Stimulated activated CD4-positive, alpha-beta T cell treated with anti-CD3 and anti-CD28 coated beads, Interleukin-15, amount 100 ng/mL, for 48 hours (primary cell): Measurements from ENCODE around the gene CISTR.

ENCODE experiments used
- DNase-seq, 2 donors: peaks; one replicate each; pipeline ENCODE4 v3.0.0-alpha.2; 2020; ENCODE audit warnings: low read depth in 2 of 2

CISTR gene

DNA sequence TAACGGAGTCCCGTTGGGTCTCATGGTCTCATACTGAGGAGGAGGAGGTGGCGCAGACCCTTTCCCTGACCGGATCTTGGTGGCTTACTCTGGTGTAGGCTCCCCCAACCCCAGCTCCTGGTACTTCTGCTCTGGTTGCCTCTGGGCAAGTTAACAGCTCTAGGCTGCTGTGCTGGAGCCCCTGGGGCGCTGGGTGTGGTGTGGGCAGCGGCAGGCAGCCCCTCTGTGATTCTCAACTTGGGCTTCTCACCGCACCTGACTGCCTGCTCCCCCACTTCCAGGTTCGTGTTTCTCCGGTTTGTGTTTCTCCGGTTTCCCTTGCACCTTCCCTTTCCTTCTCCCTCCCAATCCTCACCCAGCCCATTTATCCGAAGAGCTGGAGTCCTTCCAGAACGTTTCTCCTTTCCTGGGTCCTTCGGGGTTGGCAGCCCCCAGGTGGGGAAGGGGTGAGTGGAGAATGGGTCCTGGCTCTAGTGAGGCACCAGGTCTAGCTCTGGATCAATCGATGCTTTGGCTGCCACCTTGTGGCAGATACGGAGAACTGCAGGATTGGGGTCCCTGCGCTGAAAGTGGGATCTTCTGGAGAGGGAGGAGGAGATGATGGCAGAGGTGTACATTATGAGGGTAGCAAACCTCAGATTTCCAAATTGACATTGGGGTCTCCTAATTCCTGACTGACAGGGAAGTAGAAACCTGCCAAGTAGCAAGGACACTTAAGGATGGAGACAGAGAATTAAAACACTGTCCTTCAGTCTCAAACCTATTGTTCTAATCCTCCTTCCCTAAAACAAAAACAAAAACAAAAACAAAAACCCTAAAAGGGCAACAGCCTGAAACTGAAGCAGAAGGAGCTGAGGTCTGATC, 8.3 kb downstream of the CISTR start:
- DNase-seq, result peak in 1 of 2 donors; percentile 38

DNA sequence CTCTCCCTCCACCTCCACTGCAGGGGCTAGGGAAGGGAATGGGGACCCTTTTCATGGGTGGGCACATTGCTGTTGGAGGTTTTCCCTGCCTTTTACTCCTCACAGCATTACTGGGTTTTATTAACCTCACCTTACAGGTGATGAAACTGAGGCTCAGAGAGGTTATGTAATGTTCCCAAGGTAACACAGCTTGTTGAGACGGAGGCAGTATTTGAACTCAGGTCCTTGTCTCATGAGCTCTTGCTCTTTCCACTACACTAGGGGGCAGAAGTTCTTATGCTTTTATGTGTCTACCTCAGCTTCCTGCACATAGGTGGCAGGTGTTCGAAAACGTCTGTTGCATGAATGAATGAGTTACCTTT, 11.7 kb downstream of the CISTR start:
- DNase-seq, result no peak

DNA sequence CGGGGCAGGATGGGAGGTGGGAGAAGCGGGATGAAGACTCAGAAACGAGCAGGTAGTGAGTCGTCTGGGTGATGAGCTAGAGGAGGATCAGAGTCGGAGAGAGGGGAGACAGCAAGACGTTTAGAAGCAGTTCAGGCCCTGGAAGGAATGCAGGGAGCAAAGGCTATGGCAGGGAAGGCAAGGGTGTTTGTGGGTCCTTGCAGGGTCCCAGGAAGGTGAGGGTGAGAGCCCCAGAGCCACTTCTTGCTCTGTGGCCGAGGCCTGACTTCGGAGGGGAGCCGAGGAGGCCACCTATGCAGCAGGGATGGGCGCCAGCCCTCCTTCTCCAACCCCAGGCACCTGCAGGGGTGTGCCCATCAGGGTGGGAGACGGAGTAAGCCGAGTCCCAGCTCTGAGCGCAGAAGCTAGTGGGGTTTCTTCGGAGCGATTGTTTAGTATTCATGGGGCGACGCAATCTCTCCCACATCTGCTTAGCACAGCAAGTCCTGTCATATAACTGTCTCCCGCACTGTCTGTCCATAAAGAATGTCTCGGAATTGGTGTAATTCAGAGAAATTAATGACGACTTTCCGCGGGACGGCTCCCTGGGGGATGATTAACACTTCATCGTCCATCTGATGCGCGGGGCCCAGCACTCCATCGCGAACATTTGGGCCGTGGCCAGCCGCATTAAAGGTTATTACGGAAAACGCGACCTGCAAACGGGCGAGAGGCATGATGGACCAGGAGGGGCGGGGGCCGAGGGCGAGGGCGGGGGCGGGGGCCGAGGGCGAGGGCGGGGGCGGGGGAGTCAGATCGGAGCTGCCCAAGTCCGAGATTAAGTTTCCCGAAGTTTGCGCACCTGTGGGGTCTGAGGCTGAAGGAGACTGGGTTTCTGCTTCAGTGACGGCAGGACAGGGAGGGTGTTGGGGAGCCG, 12.3 kb downstream of the CISTR start:
- no peak for DNase-seq

- DNase-seq, result no peak
These were observed 13.2 kb downstream of the CISTR start for GRCh38 chr12:53738406-53739213.

- DNase-seq, result no peak
These were observed 13.8 kb downstream of the CISTR start for GRCh38 chr12:53737951-53738405.

GRCh38 chr12:53737093-53737808, 14.5 kb downstream of the CISTR start:
- no peak for DNase-seq

DNA sequence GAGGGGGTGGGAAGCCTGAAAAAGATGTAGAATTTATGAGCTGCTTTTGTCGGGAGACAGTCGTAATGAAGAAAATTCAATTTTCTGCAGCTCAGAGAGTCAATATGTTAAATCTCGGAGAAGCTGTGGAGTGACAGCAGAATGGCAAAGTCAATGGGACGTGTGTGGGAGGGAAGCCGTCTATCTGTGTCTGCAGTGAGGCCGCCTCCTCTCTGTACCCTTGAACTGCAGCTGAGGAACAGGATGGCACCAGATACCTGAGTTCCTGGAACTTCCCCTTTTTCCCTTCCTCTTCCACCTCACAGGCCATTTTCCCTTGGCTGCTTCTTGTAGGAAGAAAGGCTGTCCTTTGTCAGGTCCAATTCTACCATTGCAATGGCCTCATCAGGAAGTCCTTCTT, 15.2 kb downstream of the CISTR start:
- DNase-seq, result no peak

DNA sequence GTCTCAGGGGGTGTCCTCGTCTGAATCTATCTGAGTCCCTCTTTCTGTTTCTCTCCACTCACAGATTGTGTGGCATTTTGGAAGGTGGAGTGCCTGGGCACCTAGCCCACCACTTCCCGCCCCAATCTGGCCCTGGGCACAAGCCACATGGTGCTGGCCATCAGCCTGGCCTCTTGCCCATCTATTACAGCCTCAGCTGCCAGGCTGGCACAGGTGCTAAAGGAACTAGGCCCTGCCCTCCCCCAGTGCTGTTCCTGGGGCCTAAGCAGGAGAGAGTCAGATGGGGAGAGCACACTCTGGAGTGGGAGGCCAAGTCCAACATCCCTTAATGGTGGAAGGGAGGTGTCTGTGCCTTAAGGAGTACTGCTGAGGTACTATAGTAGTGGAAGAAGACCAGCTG, 16.2 kb downstream of the CISTR start:
- no peak for DNase-seq

- no peak for DNase-seq
These were observed 17.4 kb downstream of the CISTR start for GRCh38 chr12:53734425-53734824.

GRCh38 chr12:53733807-53734200, 18.0 kb downstream of the CISTR start:
- no peak for DNase-seq

DNA sequence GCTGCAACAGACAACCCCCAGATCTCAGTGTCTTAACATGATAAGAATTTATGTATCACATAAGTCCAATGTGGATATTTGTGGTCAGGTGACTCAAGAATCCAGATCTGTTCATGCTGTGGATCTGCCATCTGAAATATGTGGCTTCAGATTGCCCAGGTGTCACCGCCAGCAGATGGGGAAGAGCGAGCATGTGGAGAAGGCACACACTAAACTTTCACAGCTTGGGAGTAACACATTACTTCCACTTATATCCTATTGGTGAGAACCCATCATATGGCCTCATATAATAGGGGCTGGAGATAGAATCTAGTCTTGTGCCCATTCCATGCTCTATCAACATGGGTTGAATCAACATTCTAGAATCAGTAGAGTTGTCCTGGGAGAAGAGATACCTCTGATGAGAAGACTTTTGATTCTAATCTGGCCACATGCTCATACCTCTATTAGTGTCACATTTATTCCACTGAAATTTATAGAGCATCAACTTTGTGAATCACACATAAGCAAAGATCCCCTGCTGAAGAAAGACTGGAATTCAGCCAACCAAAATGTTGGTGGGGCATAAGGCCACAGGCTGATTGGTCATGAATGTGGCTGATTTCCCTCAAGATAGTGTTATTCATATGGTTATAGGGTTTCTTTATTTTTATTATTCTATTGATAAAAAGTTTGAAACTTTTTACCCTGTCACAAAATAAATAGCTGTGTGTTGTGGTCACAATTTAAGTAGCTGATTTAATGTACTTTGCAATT, 18.6 kb downstream of the CISTR start:
- DNase-seq, result no peak

DNA sequence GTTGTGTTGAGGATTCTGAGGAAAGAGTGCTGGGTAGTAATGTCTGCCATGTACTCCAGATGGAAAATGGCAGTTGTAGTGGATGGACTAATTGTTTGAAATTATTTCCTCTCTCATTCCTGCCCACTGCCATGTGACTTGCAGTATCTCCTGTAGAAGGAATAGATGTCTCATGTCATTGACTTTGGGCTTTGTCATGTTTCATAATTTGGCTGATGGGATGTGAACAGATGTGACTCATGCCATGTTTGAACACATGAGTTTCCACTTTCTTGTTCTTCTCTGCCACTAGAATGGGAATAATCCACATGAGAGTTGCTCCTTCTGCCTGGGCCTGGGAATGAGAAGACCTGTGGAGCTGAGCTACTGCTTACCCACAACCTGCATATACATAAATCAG, 22.1 kb downstream of the CISTR start:
- no peak for DNase-seq

DNA sequence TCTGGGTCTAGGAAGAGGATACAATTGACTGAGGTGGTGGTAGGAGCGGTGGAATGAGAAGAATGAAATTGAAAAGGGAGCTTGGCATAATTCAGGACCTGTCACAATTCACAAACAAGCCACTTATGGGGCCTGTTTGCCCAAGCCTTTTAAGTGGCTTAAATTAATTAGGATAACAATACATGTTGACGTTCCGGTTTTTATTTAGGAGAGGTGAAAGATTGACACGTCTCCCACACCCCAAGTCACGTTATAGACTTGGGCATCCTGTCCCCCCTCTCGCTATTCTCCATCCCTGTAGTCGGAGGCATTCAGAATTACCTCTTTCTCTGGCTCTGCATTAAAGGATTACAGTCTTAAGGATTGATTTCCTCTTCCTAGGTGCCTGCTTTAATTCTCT, 23.6 kb downstream of the CISTR start:
- DNase-seq, result no peak

DNA sequence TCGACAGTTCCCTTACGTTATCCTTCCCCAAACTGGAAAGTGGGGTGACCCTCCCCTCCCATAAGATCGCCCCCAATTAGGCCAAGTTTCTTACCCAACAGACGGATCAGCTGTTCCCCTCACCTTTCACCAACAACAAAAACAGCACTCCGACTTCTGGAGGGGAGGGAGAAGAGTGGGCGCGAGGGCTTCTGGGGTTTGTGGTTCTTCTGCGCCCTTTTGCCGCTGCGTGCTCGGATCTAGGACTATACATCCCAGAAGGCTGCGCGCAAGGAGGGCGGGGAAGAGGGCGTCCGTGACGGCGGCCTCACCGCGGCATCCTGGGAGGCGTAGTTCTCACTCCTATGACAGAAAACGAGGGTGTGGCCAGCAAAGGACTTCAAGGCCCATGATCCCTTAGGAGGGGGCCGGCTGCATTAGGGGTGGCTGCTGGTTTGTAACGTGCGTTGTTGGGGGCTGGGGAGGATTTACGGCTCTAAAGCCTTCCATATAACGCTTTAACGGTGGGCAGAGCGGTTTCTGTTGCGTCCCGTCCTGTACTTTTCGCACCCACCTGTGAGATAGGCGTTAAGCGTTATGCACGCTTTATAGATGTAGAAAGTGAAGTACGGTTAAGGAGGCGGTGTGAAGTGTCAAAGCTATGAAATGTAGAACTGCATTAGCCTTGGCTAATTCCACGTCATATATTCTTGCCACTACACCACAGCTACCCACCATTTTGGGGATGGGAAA, 24.3 kb downstream of the CISTR start, which contains the start of gene CALCOCO1:
Gene CALCOCO1, minus strand, starts transcription at position 143 of the 732 bp plus-strand sequence. CDS start 2,210 bp downstream, outside the sequence.
- DNase-seq, result peak; percentile 93 to 96

- no peak for DNase-seq
These were observed 24.9 kb downstream of the CISTR start for GRCh38 chr12:53726946-53727309.

DNA sequence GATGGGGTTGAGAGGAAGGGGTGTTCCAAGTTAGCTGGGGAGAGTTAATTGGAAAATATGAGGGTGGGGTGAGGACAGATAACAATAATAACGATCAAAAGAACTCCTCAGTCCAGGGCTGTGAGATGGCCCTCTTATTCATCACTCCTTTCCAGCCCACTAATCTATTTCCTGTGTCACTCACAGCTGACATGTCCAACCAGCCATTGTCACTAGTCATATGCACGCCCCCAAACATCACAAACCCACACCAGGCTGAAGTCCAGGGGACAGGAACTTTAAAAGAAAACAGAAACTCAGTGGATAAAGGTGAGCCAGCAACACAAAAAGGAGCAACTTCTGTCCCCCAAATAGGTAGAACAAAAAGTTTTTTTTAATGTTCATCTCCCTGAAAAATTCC, 25.4 kb downstream of the CISTR start:
- DNase-seq, result no peak

- DNase-seq, result no peak
These were observed 26.0 kb downstream of the CISTR start for GRCh38 chr12:53725824-53726223.

DNA sequence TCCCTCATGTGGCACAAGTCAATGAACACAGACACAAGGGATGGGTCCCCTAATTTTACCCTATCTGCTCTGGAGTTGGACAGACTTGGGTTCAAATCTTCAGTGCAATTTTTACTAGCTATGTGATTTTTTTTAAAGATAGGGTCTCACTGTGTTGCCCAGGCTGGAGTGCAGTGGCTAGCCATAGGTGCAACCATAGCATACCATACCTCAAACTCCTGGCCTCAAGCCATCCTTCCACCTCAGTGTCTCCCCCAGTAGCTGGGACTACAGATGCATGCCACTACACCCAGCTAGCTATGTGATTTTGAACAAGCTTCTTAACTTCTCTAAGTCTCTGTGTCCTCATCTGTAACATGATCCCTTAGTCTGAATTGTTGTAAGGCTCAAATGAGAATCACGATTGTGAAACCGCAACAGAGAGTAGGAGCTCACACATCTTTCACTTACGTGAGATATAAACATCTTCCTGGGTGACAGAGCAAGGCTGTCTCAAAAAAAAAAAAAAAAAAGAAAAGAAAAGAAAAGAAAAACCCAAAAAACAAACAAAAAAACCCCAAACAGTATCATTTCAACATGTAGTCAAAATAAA, 29.2 kb downstream of the CISTR start:
- DNase-seq, result no peak

DNA sequence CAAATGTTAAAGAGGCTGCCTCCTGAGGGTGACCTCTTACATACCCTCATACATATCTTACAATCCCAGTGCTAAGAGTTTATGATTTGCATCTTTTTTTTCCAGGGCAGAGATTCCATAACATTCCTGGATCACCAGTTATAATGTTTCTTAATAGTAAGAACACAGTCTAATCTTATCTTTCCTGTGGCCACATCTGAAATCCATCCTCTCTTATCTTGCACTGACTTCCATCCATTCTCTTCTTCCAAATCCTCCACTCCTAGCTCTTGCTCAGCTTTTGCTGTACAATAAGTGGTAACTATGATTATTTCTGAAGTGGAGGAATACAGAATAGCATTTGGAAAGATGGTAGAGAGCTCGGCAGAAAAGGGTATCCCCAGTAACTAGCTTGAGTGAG, 30.8 kb downstream of the CISTR start:
- no peak for DNase-seq
